HCT116 (cell line): ENCODE measurements around the gene JCAD. TPM values are rescaled to one million over a fixed set of nuclear protein-coding genes. Genes with fewer than 3 reads are reported as not detected.

Experiments used
- ATAC-seq: fragments of 200-7000 bp; cut with Tn5 transposase; 2 replicates; pipeline ENCODE4 v1.9.1; 2020; ENCODE audit warnings: mild to moderate bottlenecking, moderate library complexity
- BruUV-seq: library from RNA; stranded (reverse); fragments of 400-500 nt; replicated peaks from 2 replicates; lab custom pipeline; 2021; lab: Mats Ljungman, UMichigan
- CTCF ChIA-PET: fragments of 300-600 bp; sonication (Branson Sonifier 250); formaldehyde crosslinking; loops from one replicate; lab custom pipeline; 2021; ENCODE audit warnings: antibody characterized with exemption; lab: Charles Lee
- POLR2A ChIA-PET: fragments of 300-600, 350-600 bp; sonication (Branson Sonifier 250); formaldehyde crosslinking; loops from one replicate; lab custom pipeline; 2021; ENCODE audit warnings: antibody characterized with exemption; lab: Charles Lee
- RAD21 ChIA-PET, 2 experiments: fragments of 300-600 bp; sonication (Branson Sonifier 250); formaldehyde crosslinking; loops; one replicate each; lab custom pipeline; 2023; ENCODE audit warnings: low total read pairs in 2 of 2; ENCODE audit not compliant: uncharacterized antibody in 2 of 2, unreplicated experiment in 2 of 2, low non-redundant PET in 1 of 2; lab: Charles Lee
- DNase-seq: peaks from one replicate; pipeline ENCODE4 v3.0.0-alpha.2; 2010; ENCODE audit warnings: low read depth, low spot score
- H2AFZ ChIP-seq: fragments of 200-600 bp; shearing (Covaris generic), sonication (generic); 2 replicates; pipeline ENCODE4 v1.6.1; 2017; ENCODE audit warnings: low read depth, mixed run types, mixed read lengths, antibody characterized with exemption, low read length; ENCODE audit not compliant: poor library complexity, severe bottlenecking
- H3K27ac ChIP-seq: 2 replicates; pipeline ENCODE4 v1.5.1; 2012; ENCODE audit warnings: low read depth, low read length
- H3K27me3 ChIP-seq: fragments of 200-600 bp; sonication (generic); 2 replicates; pipeline ENCODE4 v1.6.1; 2016; ENCODE audit warnings: mixed run types, low read length, mixed read lengths; ENCODE audit not compliant: insufficient read depth
- H3K36me3 ChIP-seq, 2 experiments: fragments of 200-500 bp in 1 of 2; fragments of 200-600 bp in 1 of 2; sonication (Bioruptor generic) in 1 of 2; sonication (generic) in 1 of 2; 2 replicates each; pipeline versions ENCODE4 v1.5.1 to v1.6.1; 2014 to 2016; ENCODE audit warnings: low read length in 2 of 2, inconsistent platforms in 1 of 2, mixed read lengths in 1 of 2, mixed run types in 1 of 2; ENCODE audit not compliant: insufficient read depth in 2 of 2, control insufficient read depth in 1 of 2
- H3K4me1 ChIP-seq, 2 experiments: fragments of 200-600 bp in 1 of 2; sonication (generic) in 1 of 2; 2 replicates each; pipeline versions ENCODE4 v1.5.1 to v1.6.1; 2012 to 2017; ENCODE audit warnings: low read length in 2 of 2, inconsistent platforms in 1 of 2, mild to moderate bottlenecking in 1 of 2, mixed read lengths in 1 of 2, mixed run types in 1 of 2, moderate library complexity in 1 of 2; ENCODE audit not compliant: insufficient read depth in 2 of 2, control insufficient read depth in 1 of 2
- H3K4me2 ChIP-seq: fragments of 200-600 bp; sonication (generic); 2 replicates; pipeline ENCODE4 v1.6.1; 2017; ENCODE audit warnings: mixed run types, low read length, mixed read lengths
- H3K4me3 ChIP-seq, 2 experiments: fragments of 200-600 bp in 1 of 2; sonication (generic) in 1 of 2; replicated peaks in 1 of 2; 2 replicates each; pipeline ENCODE4 v1.5.1; 2011 to 2016; ENCODE audit warnings: low read length in 2 of 2, control low read depth in 1 of 2, low read depth in 1 of 2, mild to moderate bottlenecking in 1 of 2, mixed read lengths in 1 of 2, mixed run types in 1 of 2
- H3K79me2 ChIP-seq: fragments of 200-600 bp; sonication (generic); 2 replicates; pipeline ENCODE4 v1.6.1; 2017; ENCODE audit warnings: mild to moderate bottlenecking, mixed run types, low read length, moderate library complexity, mixed read lengths; ENCODE audit not compliant: insufficient read depth
- H3K9ac ChIP-seq: fragments of 200-600 bp; sonication (generic); 2 replicates; pipeline ENCODE4 v1.6.1; 2016; ENCODE audit warnings: low read length, mixed read lengths
- H3K9me2 ChIP-seq: fragments of 200-600 bp; sonication (generic), shearing (Covaris generic); 2 replicates; pipeline ENCODE4 v1.6.1; 2017; ENCODE audit warnings: mixed run types, mild to moderate bottlenecking, moderate library complexity; ENCODE audit not compliant: insufficient read depth
- H3K9me3 ChIP-seq, 2 experiments: fragments of 200-500 bp in 1 of 2; fragments of 200-600 bp in 1 of 2; sonication (Bioruptor generic) in 1 of 2; sonication (generic) in 1 of 2; 2 replicates each; pipeline ENCODE4 v1.6.1; 2014 to 2017; ENCODE audit warnings: low read length in 2 of 2, mixed read lengths in 2 of 2, inconsistent platforms in 1 of 2, low read depth in 1 of 2, mild to moderate bottlenecking in 1 of 2, mixed run types in 1 of 2, moderate library complexity in 1 of 2; ENCODE audit not compliant: control insufficient read depth in 1 of 2, insufficient read depth in 1 of 2
- H4K20me1 ChIP-seq: fragments of 200-600 bp; sonication (generic), shearing (Covaris generic); 2 replicates; pipeline ENCODE4 v1.6.1; 2017; ENCODE audit warnings: mixed run types, mild to moderate bottlenecking, moderate library complexity; ENCODE audit not compliant: insufficient read depth
- ATF3 ChIP-seq: IDR thresholded peaks from 2 replicates; pipeline ENCODE4 v1.6.1; 2012
- CBX3 ChIP-seq: IDR thresholded peaks from 2 replicates; pipeline ENCODE4 v1.6.1; 2012; ENCODE audit warnings: low read depth
- CEBPB ChIP-seq: IDR thresholded peaks from 2 replicates; pipeline ENCODE4 v1.6.1; 2012; ENCODE audit warnings: low read depth
- ELF1 ChIP-seq: IDR thresholded peaks from 2 replicates; pipeline ENCODE4 v1.6.1; 2012; ENCODE audit warnings: low read depth, borderline replicate concordance
- FOSL1 ChIP-seq: IDR thresholded peaks from 2 replicates; pipeline ENCODE4 v1.6.1; 2012; ENCODE audit warnings: low read depth
- POLR2A ChIP-seq: IDR thresholded peaks from 2 replicates; pipeline ENCODE4 v1.7.0; 2011; ENCODE audit warnings: borderline replicate concordance; ENCODE audit not compliant: insufficient read depth, insufficient read length; ENCODE audit errors: extremely low read depth
- POLR2AphosphoS5 ChIP-seq: IDR thresholded peaks from 2 replicates; pipeline ENCODE4 v1.6.1; 2011; ENCODE audit warnings: mild to moderate bottlenecking, low read depth, low read length, moderate library complexity
- SP1 ChIP-seq: IDR thresholded peaks from 2 replicates; pipeline ENCODE4 v1.6.1; 2012; ENCODE audit warnings: low read depth
- SRF ChIP-seq: IDR thresholded peaks from 2 replicates; pipeline ENCODE4 v1.6.1; 2012; ENCODE audit warnings: low read depth
- ZFX ChIP-seq: fragments of 450-650 bp; IDR thresholded peaks from 2 replicates; pipeline ENCODE4 v1.6.1; 2017
- intact Hi-C: fragments of 100-400 bp; cut with micrococcal nuclease; formaldehyde crosslinking; loops from 2 replicates; pipeline ENCODE4 v1.10.0; 2022
- total RNA-seq: library from RNA; stranded (reverse); gene quantifications from one replicate; pipeline ENCODE4 v1.2.1, GENCODE V29; 2021; ENCODE audit not compliant: unreplicated experiment
- TF ChIP-seq, protein P1 (sequence below): IDR thresholded peaks from 2 replicates; pipeline ENCODE4 v1.6.1; 2012; ENCODE audit warnings: low read depth
- TF ChIP-seq, protein P2 (sequence below): IDR thresholded peaks from 2 replicates; pipeline ENCODE4 v1.6.1; 2012
- TF ChIP-seq, protein P3 (sequence below), 3 experiments: fragments of 200-600 bp in 1 of 3; sonication (generic) in 1 of 3; IDR thresholded peaks in 2 of 3; conservative IDR thresholded peaks in 1 of 3; 2 replicates each; pipeline ENCODE4 v1.5.1; 2012 to 2017; ENCODE audit warnings: low read depth in 2 of 3, low read length in 2 of 3, antibody characterized with exemption in 1 of 3, borderline replicate concordance in 1 of 3, control low read depth in 1 of 3, mild to moderate bottlenecking in 1 of 3, mixed read lengths in 1 of 3, mixed run types in 1 of 3, moderate library complexity in 1 of 3; ENCODE audit not compliant: insufficient read depth in 1 of 3

The JCAD gene
- total RNA-seq, 1 experiment from 2014 or later = 17.5 TPM

DNA sequence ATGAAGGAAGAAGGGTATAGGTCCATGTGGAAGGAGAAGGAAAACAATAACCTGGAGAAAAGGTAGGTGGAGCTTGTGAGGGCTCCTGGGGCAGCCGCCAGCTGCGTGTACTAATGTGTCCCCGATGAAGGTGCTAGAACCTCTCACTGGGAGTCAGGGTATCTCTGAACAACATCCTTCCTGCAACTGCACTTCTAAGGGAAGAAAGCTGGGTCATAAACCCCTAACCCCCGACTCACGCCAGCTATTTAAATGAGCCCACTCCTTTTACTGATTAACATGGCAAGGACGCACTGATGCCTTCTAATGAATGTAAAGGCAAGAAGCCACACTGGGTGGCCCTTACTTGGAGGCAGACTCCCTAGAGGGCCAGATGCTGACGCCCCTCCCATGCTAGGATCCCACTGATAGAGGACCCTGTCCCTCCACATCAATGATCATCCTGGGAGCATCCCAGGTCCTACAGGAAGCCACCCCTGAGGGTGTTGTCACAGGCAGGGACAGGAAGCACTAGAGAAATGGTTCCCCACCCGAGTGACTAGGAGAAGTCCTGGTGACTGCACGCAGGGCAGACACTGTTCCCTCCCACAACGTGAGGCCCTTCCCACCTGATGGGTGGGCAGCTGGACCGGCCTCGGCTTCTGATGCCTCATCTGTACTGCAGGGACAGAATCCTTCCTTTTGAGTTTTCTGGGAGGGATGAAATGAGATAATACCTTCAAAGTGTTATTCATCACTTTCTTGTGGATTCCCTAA, 20.4 kb downstream of the JCAD start:
- CTCF ChIA-PET = no interaction called here
- H3K4me2 ChIP-seq = no peak overlapping the region
- H3K27me3 ChIP-seq = no peaks in the 10 kb centered on the region
- peaks cover 0 to 2% of the 10 kb centered on the region in 2 experiments; a peak in 1 of 4 replicates for H3K36me3 ChIP-seq
- TF ChIP-seq, protein P1, sequence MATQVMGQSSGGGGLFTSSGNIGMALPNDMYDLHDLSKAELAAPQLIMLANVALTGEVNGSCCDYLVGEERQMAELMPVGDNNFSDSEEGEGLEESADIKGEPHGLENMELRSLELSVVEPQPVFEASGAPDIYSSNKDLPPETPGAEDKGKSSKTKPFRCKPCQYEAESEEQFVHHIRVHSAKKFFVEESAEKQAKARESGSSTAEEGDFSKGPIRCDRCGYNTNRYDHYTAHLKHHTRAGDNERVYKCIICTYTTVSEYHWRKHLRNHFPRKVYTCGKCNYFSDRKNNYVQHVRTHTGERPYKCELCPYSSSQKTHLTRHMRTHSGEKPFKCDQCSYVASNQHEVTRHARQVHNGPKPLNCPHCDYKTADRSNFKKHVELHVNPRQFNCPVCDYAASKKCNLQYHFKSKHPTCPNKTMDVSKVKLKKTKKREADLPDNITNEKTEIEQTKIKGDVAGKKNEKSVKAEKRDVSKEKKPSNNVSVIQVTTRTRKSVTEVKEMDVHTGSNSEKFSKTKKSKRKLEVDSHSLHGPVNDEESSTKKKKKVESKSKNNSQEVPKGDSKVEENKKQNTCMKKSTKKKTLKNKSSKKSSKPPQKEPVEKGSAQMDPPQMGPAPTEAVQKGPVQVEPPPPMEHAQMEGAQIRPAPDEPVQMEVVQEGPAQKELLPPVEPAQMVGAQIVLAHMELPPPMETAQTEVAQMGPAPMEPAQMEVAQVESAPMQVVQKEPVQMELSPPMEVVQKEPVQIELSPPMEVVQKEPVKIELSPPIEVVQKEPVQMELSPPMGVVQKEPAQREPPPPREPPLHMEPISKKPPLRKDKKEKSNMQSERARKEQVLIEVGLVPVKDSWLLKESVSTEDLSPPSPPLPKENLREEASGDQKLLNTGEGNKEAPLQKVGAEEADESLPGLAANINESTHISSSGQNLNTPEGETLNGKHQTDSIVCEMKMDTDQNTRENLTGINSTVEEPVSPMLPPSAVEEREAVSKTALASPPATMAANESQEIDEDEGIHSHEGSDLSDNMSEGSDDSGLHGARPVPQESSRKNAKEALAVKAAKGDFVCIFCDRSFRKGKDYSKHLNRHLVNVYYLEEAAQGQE = no peak
- TF ChIP-seq, protein P2, sequence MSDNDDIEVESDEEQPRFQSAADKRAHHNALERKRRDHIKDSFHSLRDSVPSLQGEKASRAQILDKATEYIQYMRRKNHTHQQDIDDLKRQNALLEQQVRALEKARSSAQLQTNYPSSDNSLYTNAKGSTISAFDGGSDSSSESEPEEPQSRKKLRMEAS = no peak
- TF ChIP-seq, protein P3, sequence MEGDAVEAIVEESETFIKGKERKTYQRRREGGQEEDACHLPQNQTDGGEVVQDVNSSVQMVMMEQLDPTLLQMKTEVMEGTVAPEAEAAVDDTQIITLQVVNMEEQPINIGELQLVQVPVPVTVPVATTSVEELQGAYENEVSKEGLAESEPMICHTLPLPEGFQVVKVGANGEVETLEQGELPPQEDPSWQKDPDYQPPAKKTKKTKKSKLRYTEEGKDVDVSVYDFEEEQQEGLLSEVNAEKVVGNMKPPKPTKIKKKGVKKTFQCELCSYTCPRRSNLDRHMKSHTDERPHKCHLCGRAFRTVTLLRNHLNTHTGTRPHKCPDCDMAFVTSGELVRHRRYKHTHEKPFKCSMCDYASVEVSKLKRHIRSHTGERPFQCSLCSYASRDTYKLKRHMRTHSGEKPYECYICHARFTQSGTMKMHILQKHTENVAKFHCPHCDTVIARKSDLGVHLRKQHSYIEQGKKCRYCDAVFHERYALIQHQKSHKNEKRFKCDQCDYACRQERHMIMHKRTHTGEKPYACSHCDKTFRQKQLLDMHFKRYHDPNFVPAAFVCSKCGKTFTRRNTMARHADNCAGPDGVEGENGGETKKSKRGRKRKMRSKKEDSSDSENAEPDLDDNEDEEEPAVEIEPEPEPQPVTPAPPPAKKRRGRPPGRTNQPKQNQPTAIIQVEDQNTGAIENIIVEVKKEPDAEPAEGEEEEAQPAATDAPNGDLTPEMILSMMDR (IDR thresholded peaks at IDR 0.05 in 2 of 3, conservative IDR thresholded peaks at IDR 0.05 in 1 of 3; ENCODE audit: borderline replicate concordance in 1 of 3, insufficient read depth in 1 of 3, low read depth in 2 of 3, low read length in 2 of 3) = no peak
- TF ChIP-seq ZFX (no peak), SRF (no peak), ATF3 (no peak), SP1 (no peak), CBX3 (no peak), CEBPB (no peak), POLR2AphosphoS5 (no peak), ELF1 (no peak), POLR2A (no peak), FOSL1 (no peak)
- no peak overlapping the region for H3K9ac ChIP-seq
- H3K9me3 ChIP-seq = no peaks in the 10 kb centered on the region
- DNase-seq (no peak), ATAC-seq (no peak)
- intact Hi-C loops = no loop called here
- RAD21 ChIA-PET = no interaction called here
- H3K27ac ChIP-seq = no peak overlapping the region
- no peaks in the 10 kb centered on the region for H3K9me2 ChIP-seq
- POLR2A ChIA-PET = no interaction called here
- no TSS peak for BruUV-seq
- H3K4me3 ChIP-seq = no peak overlapping the region
- no peak overlapping the region for H2AFZ ChIP-seq
- no peaks in the 10 kb centered on the region for H3K4me1 ChIP-seq
- H4K20me1 ChIP-seq = no peaks in the 10 kb centered on the region
- H3K79me2 ChIP-seq = no peaks in the 10 kb centered on the region
